ENCODE measurements around the gene HADH.

Gene HADH

DNA sequence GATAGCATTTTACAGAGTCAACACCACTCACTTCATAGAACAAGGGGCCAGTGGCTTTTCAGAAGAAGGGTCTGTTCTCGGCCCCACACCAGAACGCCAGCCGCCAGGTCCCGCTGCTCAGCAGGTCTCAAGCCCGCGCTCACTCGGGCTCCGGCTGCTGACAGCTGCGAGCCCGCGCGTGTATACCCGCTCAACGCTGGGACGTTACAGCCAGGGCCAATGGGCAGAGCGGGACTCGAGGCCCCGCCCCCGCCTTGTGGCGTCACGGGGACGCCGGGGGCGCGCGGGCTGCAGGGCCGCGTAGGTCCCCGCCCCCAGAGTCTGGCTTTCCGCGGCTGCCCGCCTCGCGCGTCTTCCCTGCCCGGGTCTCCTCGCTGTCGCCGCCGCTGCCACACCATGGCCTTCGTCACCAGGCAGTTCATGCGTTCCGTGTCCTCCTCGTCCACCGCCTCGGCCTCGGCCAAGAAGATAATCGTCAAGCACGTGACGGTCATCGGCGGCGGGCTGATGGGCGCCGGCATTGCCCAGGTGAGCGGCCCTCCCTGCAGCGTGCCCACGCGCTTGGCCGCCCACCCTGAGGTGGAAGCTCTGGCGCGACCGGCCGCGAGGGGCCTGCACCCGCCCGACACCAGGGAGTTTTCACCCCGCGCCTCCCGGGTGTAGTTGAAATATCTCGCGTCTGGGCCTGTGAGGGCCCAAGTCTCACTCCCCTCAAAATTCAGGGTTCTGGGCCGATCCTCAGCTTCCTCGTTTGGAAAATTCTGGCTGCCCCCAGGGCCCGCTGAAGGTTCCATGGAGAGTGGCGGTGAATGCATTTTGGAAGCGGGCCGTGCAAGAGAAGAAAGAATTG is at the start of gene HADH:
Gene HADH, plus strand, starts transcription at position 353 of the 850 bp plus-strand sequence. Its CDS starts 44 bp downstream, at position 397.
- no peak for TF ChIP-seq TEAD4 (IDR thresholded peaks at IDR 0.05)
- no peak; the same call in 1 of the 2 replicates for TF ChIP-seq NFIC (IDR thresholded peaks at IDR 0.05)
- peak; percentile 39; the same call in 1 of the 2 replicates for TF ChIP-seq YY1 (IDR thresholded peaks at IDR 0.05; ENCODE audit: low read depth)
- peak; percentile 75 for TF ChIP-seq TAF1 (IDR thresholded peaks at IDR 0.05; ENCODE audit: low read depth)
- TF ChIP-seq EP300 (IDR thresholded peaks at IDR 0.05; ENCODE audit: borderline replicate concordance), result no peak; the same call in 1 of the 2 replicates
- TF ChIP-seq, protein P1, sequence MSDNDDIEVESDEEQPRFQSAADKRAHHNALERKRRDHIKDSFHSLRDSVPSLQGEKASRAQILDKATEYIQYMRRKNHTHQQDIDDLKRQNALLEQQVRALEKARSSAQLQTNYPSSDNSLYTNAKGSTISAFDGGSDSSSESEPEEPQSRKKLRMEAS (IDR thresholded peaks at IDR 0.05), result peak; percentile 96
- TF ChIP-seq EGR1 (IDR thresholded peaks at IDR 0.05), result peak; percentile 33
- TF ChIP-seq, protein P2, sequence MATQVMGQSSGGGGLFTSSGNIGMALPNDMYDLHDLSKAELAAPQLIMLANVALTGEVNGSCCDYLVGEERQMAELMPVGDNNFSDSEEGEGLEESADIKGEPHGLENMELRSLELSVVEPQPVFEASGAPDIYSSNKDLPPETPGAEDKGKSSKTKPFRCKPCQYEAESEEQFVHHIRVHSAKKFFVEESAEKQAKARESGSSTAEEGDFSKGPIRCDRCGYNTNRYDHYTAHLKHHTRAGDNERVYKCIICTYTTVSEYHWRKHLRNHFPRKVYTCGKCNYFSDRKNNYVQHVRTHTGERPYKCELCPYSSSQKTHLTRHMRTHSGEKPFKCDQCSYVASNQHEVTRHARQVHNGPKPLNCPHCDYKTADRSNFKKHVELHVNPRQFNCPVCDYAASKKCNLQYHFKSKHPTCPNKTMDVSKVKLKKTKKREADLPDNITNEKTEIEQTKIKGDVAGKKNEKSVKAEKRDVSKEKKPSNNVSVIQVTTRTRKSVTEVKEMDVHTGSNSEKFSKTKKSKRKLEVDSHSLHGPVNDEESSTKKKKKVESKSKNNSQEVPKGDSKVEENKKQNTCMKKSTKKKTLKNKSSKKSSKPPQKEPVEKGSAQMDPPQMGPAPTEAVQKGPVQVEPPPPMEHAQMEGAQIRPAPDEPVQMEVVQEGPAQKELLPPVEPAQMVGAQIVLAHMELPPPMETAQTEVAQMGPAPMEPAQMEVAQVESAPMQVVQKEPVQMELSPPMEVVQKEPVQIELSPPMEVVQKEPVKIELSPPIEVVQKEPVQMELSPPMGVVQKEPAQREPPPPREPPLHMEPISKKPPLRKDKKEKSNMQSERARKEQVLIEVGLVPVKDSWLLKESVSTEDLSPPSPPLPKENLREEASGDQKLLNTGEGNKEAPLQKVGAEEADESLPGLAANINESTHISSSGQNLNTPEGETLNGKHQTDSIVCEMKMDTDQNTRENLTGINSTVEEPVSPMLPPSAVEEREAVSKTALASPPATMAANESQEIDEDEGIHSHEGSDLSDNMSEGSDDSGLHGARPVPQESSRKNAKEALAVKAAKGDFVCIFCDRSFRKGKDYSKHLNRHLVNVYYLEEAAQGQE (IDR thresholded peaks at IDR 0.05; ENCODE audit: low read depth), result no peak
- TF ChIP-seq RAD21 (IDR thresholded peaks at IDR 0.05; ENCODE audit: low read depth), result no peak
- TF ChIP-seq, protein P3, sequence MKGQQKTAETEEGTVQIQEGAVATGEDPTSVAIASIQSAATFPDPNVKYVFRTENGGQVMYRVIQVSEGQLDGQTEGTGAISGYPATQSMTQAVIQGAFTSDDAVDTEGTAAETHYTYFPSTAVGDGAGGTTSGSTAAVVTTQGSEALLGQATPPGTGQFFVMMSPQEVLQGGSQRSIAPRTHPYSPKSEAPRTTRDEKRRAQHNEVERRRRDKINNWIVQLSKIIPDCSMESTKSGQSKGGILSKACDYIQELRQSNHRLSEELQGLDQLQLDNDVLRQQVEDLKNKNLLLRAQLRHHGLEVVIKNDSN (IDR thresholded peaks at IDR 0.05), result peak; percentile 61
- TF ChIP-seq TCF12 (IDR thresholded peaks at IDR 0.05; ENCODE audit: low read depth), result no peak
- TF ChIP-seq FOXM1 (IDR thresholded peaks at IDR 0.05; ENCODE audit: borderline replicate concordance, low read depth), result no peak
- TF ChIP-seq ZBTB7A (IDR thresholded peaks at IDR 0.05; ENCODE audit: low read depth), result no peak
- TF ChIP-seq CEBPB (IDR thresholded peaks at IDR 0.05), result no peak
- TF ChIP-seq CREB1 (IDR thresholded peaks at IDR 0.05; ENCODE audit: low read depth), result peak; percentile 83

DNA sequence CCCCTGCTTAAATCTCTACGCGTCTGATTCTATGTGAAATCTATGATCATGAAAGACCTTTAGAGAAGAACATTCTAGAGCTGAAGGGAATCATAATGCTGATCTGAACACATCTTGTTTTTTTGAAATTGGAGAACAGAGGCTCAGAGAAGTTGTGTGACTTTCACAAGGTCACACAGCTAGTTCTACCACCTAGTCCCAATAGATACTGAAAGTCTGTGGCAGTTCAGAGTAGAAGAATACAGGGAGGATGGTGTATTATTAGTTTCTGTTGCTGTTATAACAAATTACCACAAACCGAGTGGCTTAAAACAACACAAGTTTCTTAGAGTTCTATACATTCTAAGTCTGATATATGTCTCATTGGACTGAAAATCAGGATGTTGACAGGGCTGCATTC is 43.9 kb upstream of the HADH start:
- no peak for TF ChIP-seq EGR1 (IDR thresholded peaks at IDR 0.05)
- no peak for TF ChIP-seq TAF1 (IDR thresholded peaks at IDR 0.05; ENCODE audit: low read depth)
- TF ChIP-seq EP300 (IDR thresholded peaks at IDR 0.05; ENCODE audit: borderline replicate concordance), result no peak
- no peak for TF ChIP-seq TCF12 (IDR thresholded peaks at IDR 0.05; ENCODE audit: low read depth)
- TF ChIP-seq YY1 (IDR thresholded peaks at IDR 0.05; ENCODE audit: low read depth), result no peak
- no peak for TF ChIP-seq TEAD4 (IDR thresholded peaks at IDR 0.05)
- TF ChIP-seq ZBTB7A (IDR thresholded peaks at IDR 0.05; ENCODE audit: low read depth), result no peak
- TF ChIP-seq, protein P3 (IDR thresholded peaks at IDR 0.05), result no peak
- TF ChIP-seq CREB1 (IDR thresholded peaks at IDR 0.05; ENCODE audit: low read depth), result no peak
- TF ChIP-seq, protein P2 (IDR thresholded peaks at IDR 0.05; ENCODE audit: low read depth), result no peak
- no peak for TF ChIP-seq FOXM1 (IDR thresholded peaks at IDR 0.05; ENCODE audit: borderline replicate concordance, low read depth)

DNA sequence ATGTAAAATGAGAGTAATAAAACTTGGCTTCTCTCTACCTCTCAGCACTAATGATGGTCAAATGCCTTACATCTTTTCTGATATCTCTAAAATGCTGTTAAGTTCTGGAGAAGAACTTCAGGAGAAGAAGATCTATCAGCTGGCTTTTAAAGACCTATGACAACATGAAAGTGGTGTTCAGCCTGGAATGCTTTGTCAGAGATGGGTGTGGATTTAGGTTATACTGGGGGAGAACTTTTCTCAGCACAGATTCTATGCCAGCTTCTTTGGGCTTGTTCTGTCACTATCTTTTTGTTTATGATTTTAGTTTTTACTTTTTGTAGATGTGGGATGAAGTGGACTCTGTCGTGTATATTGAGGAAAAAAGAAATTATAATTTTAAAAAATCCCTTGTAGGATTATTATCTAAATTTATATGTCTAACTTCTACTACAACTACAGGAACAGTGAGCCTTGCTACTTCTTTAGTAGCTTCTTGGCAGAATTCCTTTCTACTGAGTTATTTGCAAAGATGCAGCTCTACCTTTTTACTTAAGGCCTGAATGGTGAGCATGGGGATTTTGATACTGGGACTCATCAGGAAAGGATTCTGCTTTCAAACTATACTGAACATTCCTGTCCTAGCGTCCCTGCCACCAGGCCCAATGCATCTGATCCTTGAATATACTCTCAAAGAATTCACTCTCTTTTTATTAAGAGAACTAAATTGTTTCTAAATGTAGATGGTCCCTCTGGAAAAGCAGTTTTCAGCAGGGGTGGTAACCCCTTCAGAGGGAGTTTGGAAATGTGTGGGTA is 38.7 kb upstream of the HADH start:
- TF ChIP-seq ZBTB7A (IDR thresholded peaks at IDR 0.05; ENCODE audit: low read depth) (no peak), RAD21 (IDR thresholded peaks at IDR 0.05; ENCODE audit: low read depth) (no peak), CEBPB (IDR thresholded peaks at IDR 0.05) (no peak)

DNA sequence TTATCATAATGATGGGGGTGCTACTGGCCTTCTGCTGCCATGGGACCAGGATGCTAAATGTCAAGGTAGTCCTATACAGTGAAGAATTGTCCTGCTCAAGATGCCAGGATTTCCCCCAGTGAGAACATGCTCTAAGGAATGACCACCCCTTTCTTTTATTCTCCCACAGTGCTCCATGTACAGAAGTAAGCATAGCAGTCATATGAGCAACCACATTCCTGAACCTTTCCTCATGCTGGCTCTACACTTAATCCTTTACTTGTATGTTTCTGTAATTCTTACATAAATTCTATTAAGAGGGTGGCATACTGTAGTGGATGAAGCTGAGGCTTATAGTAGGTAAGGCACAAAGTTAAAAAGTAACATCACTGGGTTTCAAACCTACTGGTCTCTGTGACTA is 38.1 kb upstream of the HADH start:
- TF ChIP-seq ZBTB7A (IDR thresholded peaks at IDR 0.05; ENCODE audit: low read depth) (no peak), EGR1 (IDR thresholded peaks at IDR 0.05) (no peak), NFIC (IDR thresholded peaks at IDR 0.05) (no peak), CEBPB (IDR thresholded peaks at IDR 0.05) (no peak), TEAD4 (IDR thresholded peaks at IDR 0.05) (no peak), YY1 (IDR thresholded peaks at IDR 0.05; ENCODE audit: low read depth) (no peak)
- TF ChIP-seq, protein P2 (IDR thresholded peaks at IDR 0.05; ENCODE audit: low read depth), result no peak
- TF ChIP-seq, protein P3 (IDR thresholded peaks at IDR 0.05), result no peak

All from Ishikawa (cell line).